Omental fat pad (tissue), 4 donors: ENCODE data around the gene LSP1. TPM values are rescaled to one million over a fixed set of nuclear protein-coding genes. Genes with fewer than 3 reads are reported as not detected.

ENCODE experiments used
- ATAC-seq: fragments of 150-250 bp; one replicate; pipeline ENCODE4 v1.9.1; 2016; ENCODE audit warnings: mild to moderate bottlenecking, moderate library complexity; ENCODE audit not compliant: low FRiP score
- DNase-seq: peaks from one replicate; pipeline ENCODE4 v3.0.0-alpha.2; 2019; ENCODE audit warnings: low spot score
- CTCF ChIP-seq, 3 donors: fragments of 450-650 bp; IDR thresholded peaks; one replicate each; pipeline ENCODE4 v1.5.1; 2016 to 2017; ENCODE audit warnings: antibody characterized with exemption in 3 of 3, mild to moderate bottlenecking in 3 of 3, moderate library complexity in 2 of 3
- total RNA-seq, 4 donors: library from RNA; depleted of rRNA; stranded (reverse); fragments of >200 nt; gene quantifications; one replicate each; pipeline ENCODE4 v1.1.0, GENCODE V29; 2016

Gene LSP1
- total RNA-seq, 4 donors from 2014 or later = 12.1 to 71.2 (median 49.8) TPM

- DNase-seq (no peak), ATAC-seq (no peak)
- TF ChIP-seq CTCF (IDR thresholded peaks at IDR 0.05) = no peak
These were observed 670 bp downstream of the LSP1 start for GRCh38 chr11:1853376-1854131.

GRCh38 chr11:1854132-1854948 lies 1.5 kb downstream of the LSP1 start:
- no peak for ATAC-seq
- DNase-seq = no peak
- no peak for TF ChIP-seq CTCF (IDR thresholded peaks at IDR 0.05)

- TF ChIP-seq CTCF (IDR thresholded peaks at IDR 0.05) = no peak
- no peak for ATAC-seq
These were observed 2.3 kb downstream of the LSP1 start for GRCh38 chr11:1854949-1855885.

GRCh38 chr11:1855886-1856265 lies 3.0 kb downstream of the LSP1 start:
- TF ChIP-seq CTCF (IDR thresholded peaks at IDR 0.05) = no peak
- no peak for DNase-seq
- no peak for ATAC-seq

More at GRCh38 chr11:1854949-1855885, 2.3 kb downstream of the LSP1 start:
- DNase-seq = no peak

- TF ChIP-seq CTCF (IDR thresholded peaks at IDR 0.05) = no peak
- DNase-seq (no peak), ATAC-seq (no peak)
These were observed 3.6 kb downstream of the LSP1 start for GRCh38 chr11:1856306-1857005.

GRCh38 chr11:1857064-1857463 lies 4.2 kb downstream of the LSP1 start:
- DNase-seq = no peak
- no peak for TF ChIP-seq CTCF (IDR thresholded peaks at IDR 0.05)
- ATAC-seq = no peak
